ENCODE results near the gene PAX4.
A peak's percentile ranks its signal among the peaks of the same experiment; 100 is the strongest.

Gene PAX4

GRCh38 chr7:127653396-127653795 lies 35.5 kb upstream of the PAX4 start:
- H3K36me3 ChIP-seq (ENCODE audit: control insufficient read depth, insufficient read depth, low read length): no peaks in the 10 kb centered on the region
- no peak overlapping the region for H3K9ac ChIP-seq
- no peak for TF ChIP-seq CTCF (IDR thresholded peaks at IDR 0.05)
- no peak overlapping the region for H2AFZ ChIP-seq
- H3K4me3 ChIP-seq (ENCODE audit: low read depth, low read length): no peak overlapping the region
- no peaks in the 10 kb centered on the region for H3K27me3 ChIP-seq (ENCODE audit: control insufficient read depth, insufficient read depth, low read length)
- H3K79me2 ChIP-seq: peaks cover 42% of the 10 kb centered on the region
- H3K4me2 ChIP-seq (ENCODE audit: low read length): no peak overlapping the region
- no peak overlapping the region for H3K27ac ChIP-seq
- H3K9me3 ChIP-seq (ENCODE audit: control insufficient read depth, low read length): no peaks in the 10 kb centered on the region
- H3K4me1 ChIP-seq: peaks cover 9% of the 10 kb centered on the region

- H3K4me1 ChIP-seq: peaks cover 9% of the 10 kb centered on the region
- TF ChIP-seq CTCF (IDR thresholded peaks at IDR 0.05): no peak
- H3K27ac ChIP-seq: peak overlapping the region; percentile 92
These were observed 34.6 kb upstream of the PAX4 start for GRCh38 chr7:127652333-127653248.

GRCh38 chr7:127651556-127652332 lies 33.8 kb upstream of the PAX4 start, which contains the start of gene SND1:
TSS of gene SND1 (plus strand) at chr7:127652194. CDS start at chr7:127652374, 180 bp downstream.
- no peak for TF ChIP-seq CTCF (IDR thresholded peaks at IDR 0.05)
- no peaks in the 10 kb centered on the region for H3K36me3 ChIP-seq (ENCODE audit: control insufficient read depth, insufficient read depth, low read length)
- H3K27me3 ChIP-seq (ENCODE audit: control insufficient read depth, insufficient read depth, low read length): no peaks in the 10 kb centered on the region
- H3K79me2 ChIP-seq: peaks cover 30% of the 10 kb centered on the region
- H3K9me3 ChIP-seq (ENCODE audit: control insufficient read depth, low read length): no peaks in the 10 kb centered on the region
- peak within 1 kb of the TSS; percentile 31 for H3K9ac ChIP-seq
- H3K4me1 ChIP-seq: peaks cover 9% of the 10 kb centered on the region
- peak within 1 kb of the TSS; percentile 100 for H2AFZ ChIP-seq
- peak within 1 kb of the TSS; percentile 90 for H3K4me2 ChIP-seq (ENCODE audit: low read length)
- H3K27ac ChIP-seq: peak within 1 kb of the TSS; percentile 92
- H3K4me3 ChIP-seq (ENCODE audit: low read depth, low read length): peak within 1 kb of the TSS; percentile 86

More at GRCh38 chr7:127652333-127653248, 34.6 kb upstream of the PAX4 start:
- Histone ChIP-seq H3K9ac (peak overlapping the region; percentile 31), H2AFZ (peak overlapping the region; percentile 100), H3K27me3 (ENCODE audit: control insufficient read depth, insufficient read depth, low read length) (no peaks in the 10 kb centered on the region), H3K4me3 (ENCODE audit: low read depth, low read length) (peak overlapping the region; percentile 86), H3K36me3 (ENCODE audit: control insufficient read depth, insufficient read depth, low read length) (no peaks in the 10 kb centered on the region), H3K9me3 (ENCODE audit: control insufficient read depth, low read length) (no peaks in the 10 kb centered on the region), H3K79me2 (peaks cover 37% of the 10 kb centered on the region), H3K4me2 (ENCODE audit: low read length) (peak overlapping the region; percentile 87)

- Histone ChIP-seq H3K27me3 (ENCODE audit: control insufficient read depth, insufficient read depth, low read length) (no peaks in the 10 kb centered on the region), H3K9me3 (ENCODE audit: control insufficient read depth, low read length) (no peaks in the 10 kb centered on the region), H3K36me3 (ENCODE audit: control insufficient read depth, insufficient read depth, low read length) (no peaks in the 10 kb centered on the region), H3K79me2 (peaks cover 26% of the 10 kb centered on the region), H2AFZ (peak overlapping the region; percentile 100), H3K4me2 (ENCODE audit: low read length) (peak overlapping the region; percentile 90), H3K9ac (no peak overlapping the region), H3K27ac (peak overlapping the region; percentile 92), H3K4me1 (peaks cover 9% of the 10 kb centered on the region), H3K4me3 (ENCODE audit: low read depth, low read length) (peak overlapping the region; percentile 86)
- TF ChIP-seq CTCF (IDR thresholded peaks at IDR 0.05): no peak
These were observed 33.1 kb upstream of the PAX4 start for GRCh38 chr7:127650847-127651555.

Data from parathyroid adenoma (tissue), 2 donors.